AG20443 (cell line): ENCODE measurements around the gene SCAI.
"Not testable (repeated sequence)": the region's sequence is repeated elsewhere in the genome, so short reads cannot be mapped to it uniquely, and the experiment has no call there.

Source experiments
- DNase-seq: peaks from one replicate; pipeline ENCODE4 v3.0.0; 2012; ENCODE audit warnings: low spot score, mixed read lengths

The SCAI gene

DNA sequence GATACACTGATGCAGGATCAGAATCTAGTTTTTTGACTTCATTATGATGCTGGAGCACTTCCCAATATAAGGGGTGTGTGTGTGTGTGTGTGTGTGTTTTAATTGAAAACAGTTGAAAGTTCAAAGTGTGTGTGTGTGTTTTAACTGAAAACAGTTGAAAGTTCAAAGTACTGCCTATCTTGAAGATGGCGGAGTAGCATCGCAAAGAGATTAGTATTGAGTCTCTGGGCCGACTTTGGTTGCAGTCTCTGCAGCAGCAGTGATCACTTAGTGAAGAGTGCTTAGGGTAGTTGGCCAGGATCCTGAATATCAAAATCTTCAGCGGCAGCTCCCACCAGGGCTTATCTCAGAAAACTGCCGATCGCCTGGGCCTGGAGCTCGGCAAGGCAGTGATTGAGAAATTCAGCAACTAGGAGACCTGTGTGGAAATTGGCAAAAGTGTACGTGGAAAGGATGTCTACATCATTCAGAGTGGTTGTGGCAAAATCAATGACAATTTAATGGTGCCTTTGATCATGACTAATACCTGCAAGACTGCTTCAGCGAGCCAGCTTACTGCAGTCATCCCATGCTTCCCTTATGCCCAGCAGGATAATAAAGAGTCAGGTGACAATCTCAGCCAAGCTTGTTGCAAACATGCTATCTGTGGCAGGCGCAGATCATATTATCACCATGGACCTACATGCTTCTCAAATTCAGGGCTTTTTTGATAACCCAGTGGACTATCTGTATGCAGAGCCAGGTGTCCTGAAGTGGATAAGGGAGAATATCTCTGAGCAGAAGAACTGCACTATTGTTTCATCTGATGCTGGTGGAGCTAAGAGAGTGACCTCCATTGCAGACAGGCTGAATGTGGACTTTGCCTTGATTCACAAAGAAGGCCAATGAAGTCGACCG, 7.3 kb upstream of the SCAI start:
- DNase-seq: no peak

GRCh38 chr9:125147401-125147951, 4.1 kb upstream of the SCAI start:
- no peak for DNase-seq

DNA sequence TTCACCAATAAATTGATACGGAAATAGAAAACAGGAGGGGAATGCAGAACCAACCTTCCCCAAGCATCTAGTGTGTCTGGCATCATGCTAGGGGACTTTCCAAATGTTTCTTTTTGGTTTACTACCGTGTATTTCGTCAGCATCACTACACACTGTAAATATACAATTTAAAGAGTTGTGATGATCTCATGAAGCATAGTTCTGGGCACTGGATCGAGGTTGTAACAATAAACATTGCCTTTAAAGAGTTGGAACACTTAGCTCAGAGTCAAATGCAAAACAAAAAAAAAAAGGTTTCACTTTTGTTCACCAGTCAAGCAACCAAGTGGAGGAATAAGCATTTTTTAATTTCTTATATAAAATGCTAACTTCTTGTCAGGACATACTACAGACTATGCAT, 2.9 kb upstream of the SCAI start:
- DNase-seq: no peak

DNA sequence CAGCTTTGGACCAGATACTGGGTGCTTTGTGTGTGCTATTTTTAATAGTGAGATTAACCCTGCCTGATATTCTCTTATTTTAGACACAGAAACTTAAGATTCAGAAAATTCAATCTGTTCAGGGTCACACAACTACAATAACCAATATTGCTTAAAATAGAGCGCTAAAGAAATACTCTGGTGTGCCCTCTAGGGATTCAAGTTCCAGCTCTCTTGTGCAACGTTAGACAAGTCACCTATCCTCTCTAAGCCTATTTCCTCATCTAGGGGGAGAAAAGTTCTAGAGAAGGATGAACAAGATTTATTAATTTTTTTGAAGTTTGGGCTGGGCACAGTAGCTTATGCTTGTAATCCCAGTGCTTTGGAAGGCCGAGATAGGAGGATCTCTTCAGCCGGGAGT, 2.1 kb upstream of the SCAI start:
- DNase-seq: no peak

- no peak for DNase-seq
These were observed 560 bp downstream of the SCAI start for GRCh38 chr9:125142560-125143376.

GRCh38 chr9:125141751-125142150, 1.6 kb downstream of the SCAI start:
- no peak for DNase-seq

GRCh38 chr9:125141251-125141650, 2.1 kb downstream of the SCAI start:
- DNase-seq: no peak

- DNase-seq: no peak
These were observed 2.8 kb downstream of the SCAI start for GRCh38 chr9:125140576-125140975.

GRCh38 chr9:125137200-125137599, 6.1 kb downstream of the SCAI start:
- DNase-seq: peak; percentile 44

GRCh38 chr9:125134976-125135375, 8.4 kb downstream of the SCAI start:
- no peak for DNase-seq

DNA sequence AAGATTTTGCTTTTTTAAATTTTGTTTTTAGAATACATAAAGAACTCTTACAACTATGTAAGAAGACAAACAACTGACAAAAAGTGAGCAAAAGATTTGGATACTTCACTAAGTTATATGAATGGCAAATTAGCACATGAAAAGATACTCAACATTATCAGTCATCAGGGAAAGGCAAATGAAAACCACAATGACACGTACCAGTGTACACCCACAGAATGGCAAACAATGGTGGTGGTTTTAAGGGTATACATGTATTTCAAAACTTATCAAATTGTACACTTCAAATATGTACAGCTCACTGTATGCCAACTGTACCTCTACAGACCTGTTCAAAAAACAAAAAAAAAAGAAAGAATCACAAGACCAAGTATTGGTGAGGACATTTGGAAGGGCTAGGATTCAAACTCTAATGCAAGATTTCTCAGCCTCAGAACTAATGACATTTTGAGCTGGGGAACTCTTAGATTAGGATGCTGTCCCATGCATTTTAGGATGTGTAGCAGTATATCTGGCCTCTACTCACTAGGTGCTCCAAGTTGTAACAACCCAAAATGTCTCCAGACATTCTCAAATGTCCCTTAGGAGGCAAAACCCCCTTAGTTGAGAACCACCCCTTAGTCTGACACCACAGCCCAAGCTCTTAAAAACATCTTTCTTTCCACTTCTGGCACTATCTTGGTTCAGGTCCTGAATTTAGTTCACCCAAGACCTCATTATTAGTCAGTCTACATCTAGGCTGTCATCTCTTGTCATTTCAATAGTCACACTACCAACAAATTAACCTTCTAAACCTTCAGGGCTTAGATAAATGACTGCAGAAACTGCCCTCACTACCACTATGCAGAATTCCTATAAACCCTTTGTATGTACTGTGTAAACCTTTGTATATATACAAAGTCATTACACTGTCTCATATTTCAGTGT, 9.7 kb downstream of the SCAI start:
- DNase-seq: no peak

DNA sequence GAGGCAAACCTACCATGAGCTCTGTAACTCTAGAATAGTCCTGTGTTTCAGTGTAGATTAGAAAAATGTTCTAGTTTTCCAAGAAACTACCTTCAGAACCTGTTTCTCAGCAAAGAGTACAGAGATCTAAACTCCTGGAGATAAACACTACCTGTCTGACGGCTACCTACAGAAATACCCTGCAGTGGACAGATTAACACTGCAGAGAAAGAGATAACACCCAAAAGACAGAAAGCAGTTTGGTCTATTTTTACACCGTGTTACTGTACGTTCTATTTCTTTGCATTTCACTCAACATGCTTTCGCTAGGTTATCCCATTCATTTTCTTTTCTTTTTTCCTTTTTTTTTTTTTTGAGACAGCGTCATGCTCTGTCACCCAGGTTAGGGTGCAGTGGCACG, 11.6 kb downstream of the SCAI start:
- no peak for DNase-seq

GRCh38 chr9:125126019-125126746, 17.1 kb downstream of the SCAI start:
- DNase-seq: peak; percentile 94

DNA sequence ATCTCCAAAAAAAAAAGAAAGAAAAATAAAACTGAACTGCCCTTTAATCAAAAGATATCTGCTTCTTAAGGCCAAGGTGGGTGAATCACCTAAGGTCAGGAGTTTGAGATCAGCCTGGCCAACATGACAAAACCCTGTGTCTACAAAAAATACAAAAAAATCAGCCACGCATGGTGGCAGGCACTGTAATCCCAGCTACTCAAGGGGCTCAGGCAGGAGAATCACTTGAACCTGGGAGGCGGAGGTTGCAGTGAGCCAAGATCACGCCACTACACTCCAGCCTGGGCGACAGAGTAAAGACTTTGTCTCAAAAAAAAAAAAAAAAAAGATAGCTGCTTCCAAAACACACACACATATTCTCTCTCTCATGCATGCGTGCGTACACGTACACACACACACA, 17.8 kb downstream of the SCAI start:
- no peak for DNase-seq

GRCh38 chr9:125121146-125121545, 22.2 kb downstream of the SCAI start:
- no peak for DNase-seq

DNA sequence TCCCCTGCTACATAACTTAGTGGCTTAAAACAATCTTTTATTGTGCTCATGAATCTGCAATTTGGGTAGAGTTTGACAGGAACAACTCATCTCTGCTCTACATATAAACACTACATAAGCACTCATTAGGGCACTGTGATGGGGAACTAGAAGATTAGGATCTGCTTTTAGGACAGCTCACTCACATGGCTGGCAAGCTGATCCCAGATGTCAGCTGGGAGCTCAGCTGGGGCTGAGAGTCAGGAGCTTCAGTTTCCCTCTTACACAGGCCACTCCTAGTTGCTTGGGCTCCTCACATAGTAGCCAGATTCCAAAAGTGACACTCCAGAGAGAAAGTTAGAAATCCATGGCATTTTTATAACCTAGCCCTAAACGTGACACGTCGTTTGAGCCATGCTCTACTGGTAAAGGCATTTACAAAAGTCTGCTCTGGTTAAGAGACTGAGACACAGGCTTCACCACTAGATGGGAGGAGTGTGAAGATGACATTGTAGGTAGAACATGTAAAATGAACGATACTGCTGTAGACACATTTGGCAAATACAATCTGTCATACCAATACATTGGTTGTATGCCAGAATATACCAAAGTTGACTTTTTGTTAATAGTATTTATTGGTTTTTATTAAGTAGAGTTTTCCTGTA, 23.6 kb downstream of the SCAI start:
- peak; percentile 38 for DNase-seq

GRCh38 chr9:125118696-125119095, 24.6 kb downstream of the SCAI start:
- DNase-seq: not testable (repeated sequence)

GRCh38 chr9:125114503-125114902, 28.8 kb downstream of the SCAI start:
- DNase-seq: not testable (repeated sequence)

GRCh38 chr9:125110464-125110863, 32.9 kb downstream of the SCAI start:
- no peak for DNase-seq

DNA sequence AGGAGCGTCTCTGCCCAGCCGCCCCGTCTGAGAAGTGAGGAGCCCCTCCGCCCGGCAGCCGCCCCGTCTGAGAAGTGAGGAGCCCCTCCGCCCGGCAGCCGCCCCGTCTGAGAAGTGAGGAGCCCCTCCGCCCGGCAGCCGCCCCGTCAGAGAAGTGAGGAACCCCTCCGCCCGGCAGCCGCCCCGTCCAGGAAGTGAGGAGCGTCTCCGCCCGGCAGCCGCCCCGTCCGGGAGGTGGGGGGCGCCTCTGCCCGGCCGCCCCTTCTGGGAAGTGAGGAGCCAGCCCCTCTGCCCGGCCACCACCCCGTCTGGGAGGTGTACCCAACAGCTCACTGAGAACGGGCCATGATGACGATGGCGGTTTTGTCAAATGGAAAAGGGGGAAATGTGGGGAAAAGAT, 34.8 kb downstream of the SCAI start:
- not testable (repeated sequence) for DNase-seq
